CD4-positive, alpha-beta T cell treated with Interferon alpha-2 for 1 hour (primary cell): Measurements from ENCODE around the gene KIR3DL2.
"Not testable (repeated sequence)": the region's sequence is repeated elsewhere in the genome, so short reads cannot be mapped to it uniquely, and the experiment has no call there.

Source experiments
- DNase-seq, 2 donors: peaks; one replicate each; pipeline ENCODE4 v3.0.0-alpha.2; 2020 to 2022

Gene KIR3DL2

DNA sequence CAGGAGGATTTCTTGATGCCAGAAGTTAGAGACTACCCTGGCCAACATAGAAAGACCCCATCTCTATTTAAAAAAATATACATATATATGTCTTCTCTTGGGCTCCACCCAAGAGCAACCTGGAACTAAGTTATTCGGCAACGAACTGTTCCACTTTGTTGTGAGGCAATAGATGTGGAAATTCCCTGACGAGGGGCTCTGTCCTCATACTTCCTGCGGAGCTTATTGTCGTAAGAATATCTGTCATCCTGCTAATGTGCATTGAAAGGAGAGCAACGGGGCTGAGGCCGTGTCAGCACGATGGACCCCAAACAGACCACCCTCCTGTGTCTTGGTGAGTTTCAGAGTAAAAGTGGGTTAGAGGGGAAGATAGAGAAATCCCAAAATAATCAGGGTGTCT is 23.7 kb downstream of the KIR3DL2 start, which contains the start of gene FCAR:
TSS of gene FCAR (plus strand) at position 246 of the 400 bp plus-strand sequence. CDS start at position 301, 55 bp downstream.
- DNase-seq: peak in 1 of 2 donors; percentile 56

- DNase-seq: no peak
These were observed 25.3 kb downstream of the KIR3DL2 start for GRCh38 chr19:54875506-54875905.

GRCh38 chr19:54877471-54877870 is 27.2 kb downstream of the KIR3DL2 start:
- no peak for DNase-seq

- DNase-seq: no peak
These were observed 31.6 kb downstream of the KIR3DL2 start for GRCh38 chr19:54881884-54882283.

- peak in 1 of 2 donors; percentile 26 for DNase-seq
These were observed 32.5 kb downstream of the KIR3DL2 start for GRCh38 chr19:54882758-54883157.

DNA sequence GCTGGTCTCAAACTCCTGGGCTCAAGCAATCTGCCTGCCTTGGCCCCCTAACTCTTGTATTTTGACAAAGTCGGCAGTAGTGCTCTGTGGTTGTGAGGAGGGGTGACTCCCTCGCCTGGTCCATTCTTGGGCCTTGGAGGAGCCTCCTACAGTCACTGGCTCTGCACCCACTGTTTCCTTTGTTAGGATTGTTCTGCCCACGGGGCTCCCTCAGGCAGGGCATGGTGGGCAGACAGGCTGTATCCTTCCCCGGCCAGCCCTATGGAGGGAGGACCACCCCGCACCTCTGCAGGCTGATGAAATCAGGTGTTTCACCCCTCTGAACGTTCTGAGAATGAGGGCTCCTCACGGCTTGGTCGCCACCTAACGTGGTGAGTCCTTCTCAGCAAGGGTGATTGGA is 33.0 kb downstream of the KIR3DL2 start:
- DNase-seq: no peak

- no peak for DNase-seq
These were observed 38.0 kb downstream of the KIR3DL2 start for GRCh38 chr19:54888239-54888638.

DNA sequence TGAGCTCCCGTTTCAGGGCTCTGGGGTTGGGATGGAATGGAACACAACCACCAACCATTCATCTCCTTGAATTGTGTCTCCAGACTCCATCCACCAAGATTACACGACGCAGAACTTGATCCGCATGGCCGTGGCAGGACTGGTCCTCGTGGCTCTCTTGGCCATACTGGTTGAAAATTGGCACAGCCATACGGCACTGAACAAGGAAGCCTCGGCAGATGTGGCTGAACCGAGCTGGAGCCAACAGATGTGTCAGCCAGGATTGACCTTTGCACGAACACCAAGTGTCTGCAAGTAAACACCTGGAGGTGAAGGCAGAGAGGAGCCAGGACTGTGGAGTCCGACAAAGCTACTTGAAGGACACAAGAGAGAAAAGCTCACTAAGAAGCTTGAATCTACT is 39.3 kb downstream of the KIR3DL2 start:
- DNase-seq: no peak

GRCh38 chr19:54893406-54893805 is 43.2 kb downstream of the KIR3DL2 start:
- DNase-seq: no peak

- not testable (repeated sequence) for DNase-seq
These were observed 43.9 kb downstream of the KIR3DL2 start for GRCh38 chr19:54894106-54894505.

DNA sequence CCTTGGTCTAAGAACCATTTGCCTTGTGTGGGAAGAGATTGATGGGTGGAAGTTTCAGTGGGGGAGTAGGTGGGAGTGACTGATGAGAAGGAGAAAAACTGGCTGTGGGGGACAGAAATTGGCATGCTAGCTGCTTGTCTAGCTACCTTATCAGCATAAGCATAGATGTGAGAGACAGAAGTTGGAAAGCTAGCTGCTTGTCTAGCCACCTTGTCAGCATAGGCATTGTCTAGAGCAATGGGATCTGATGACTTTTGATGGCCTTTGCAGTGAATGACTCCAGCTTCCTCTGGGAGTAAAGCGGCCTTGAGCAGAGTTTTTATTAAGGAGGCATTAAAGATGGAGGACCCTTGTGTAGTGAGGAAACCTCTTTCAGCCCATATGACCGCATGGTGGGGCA is 45.8 kb downstream of the KIR3DL2 start:
- DNase-seq: no peak

- not testable (repeated sequence) for DNase-seq
These were observed 48.4 kb downstream of the KIR3DL2 start for GRCh38 chr19:54898685-54899084.

GRCh38 chr19:54899646-54900045 is 49.4 kb downstream of the KIR3DL2 start:
- not testable (repeated sequence) for DNase-seq

- peak in 1 of 2 donors; percentile 74 for DNase-seq
These were observed 50.9 kb downstream of the KIR3DL2 start for GRCh38 chr19:54901153-54901552.

- DNase-seq: no peak
These were observed 51.8 kb downstream of the KIR3DL2 start for GRCh38 chr19:54902061-54902460.

DNA sequence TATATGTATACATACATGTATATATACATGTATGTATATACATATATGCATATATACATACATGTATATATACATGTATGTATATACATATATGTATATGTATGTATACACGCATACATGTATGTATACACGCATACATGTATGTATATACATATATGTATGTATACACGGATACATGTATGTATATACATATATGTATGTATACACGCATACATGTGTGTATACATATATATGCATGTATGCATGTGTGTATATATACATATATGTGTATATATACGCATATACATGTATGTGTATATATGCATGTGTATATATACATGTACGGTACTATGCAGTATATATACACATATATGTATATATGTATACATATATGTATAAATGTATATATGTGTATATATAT is 53.1 kb downstream of the KIR3DL2 start:
- DNase-seq: no peak

DNA sequence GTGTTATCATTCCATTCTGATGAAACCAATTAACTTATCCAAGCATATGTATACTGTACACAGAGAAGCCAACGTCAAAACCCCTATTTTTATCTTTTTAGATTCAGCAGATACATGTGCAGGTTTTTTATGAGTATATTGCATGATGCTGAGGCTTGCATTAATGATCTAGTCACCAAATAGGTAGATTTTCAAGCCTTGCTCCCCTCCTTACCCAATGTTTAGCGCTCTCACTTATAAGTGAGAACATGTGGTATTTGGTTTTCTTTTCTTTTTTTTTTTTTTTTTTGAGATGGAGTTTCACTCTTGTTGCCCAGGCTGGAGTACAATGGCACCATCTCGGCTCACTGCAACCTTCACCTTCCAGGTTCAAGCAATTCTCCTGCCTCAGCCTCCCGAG is 54.0 kb downstream of the KIR3DL2 start:
- DNase-seq: not testable (repeated sequence)

GRCh38 chr19:54905421-54905802 is 55.2 kb downstream of the KIR3DL2 start:
- DNase-seq: no peak

GRCh38 chr19:54905803-54906511 is 55.7 kb downstream of the KIR3DL2 start, which contains the start of gene NCR1:
Gene NCR1, plus strand, starts transcription at chr19:54906148. Its CDS starts 40 bp downstream, at chr19:54906188.
- DNase-seq: peak; percentile 28 to 33

GRCh38 chr19:54906819-54907218 is 56.6 kb downstream of the KIR3DL2 start:
- DNase-seq: no peak

GRCh38 chr19:54907899-54908298 is 57.7 kb downstream of the KIR3DL2 start:
- not testable (repeated sequence) for DNase-seq
